HG03066 (cell line): ENCODE data around the gene UTP18.
"Not testable (repeated sequence)": the region's sequence is repeated elsewhere in the genome, so short reads cannot be mapped to it uniquely, and the experiment has no call there.

ENCODE experiments used
- ATAC-seq: cut with Tn5 transposase; IDR thresholded peaks from one replicate; pipeline ENCODE4 v1.9.1; 2021; ENCODE audit warnings: low read depth; ENCODE audit not compliant: unreplicated experiment

Gene UTP18

GRCh38 chr17:51260237-51261023 is at the start of gene UTP18:
UTP18 (plus strand) TSS chr17:51260546; CDS start chr17:51260585, 39 bp downstream.
- ATAC-seq, result peak; percentile 69

DNA sequence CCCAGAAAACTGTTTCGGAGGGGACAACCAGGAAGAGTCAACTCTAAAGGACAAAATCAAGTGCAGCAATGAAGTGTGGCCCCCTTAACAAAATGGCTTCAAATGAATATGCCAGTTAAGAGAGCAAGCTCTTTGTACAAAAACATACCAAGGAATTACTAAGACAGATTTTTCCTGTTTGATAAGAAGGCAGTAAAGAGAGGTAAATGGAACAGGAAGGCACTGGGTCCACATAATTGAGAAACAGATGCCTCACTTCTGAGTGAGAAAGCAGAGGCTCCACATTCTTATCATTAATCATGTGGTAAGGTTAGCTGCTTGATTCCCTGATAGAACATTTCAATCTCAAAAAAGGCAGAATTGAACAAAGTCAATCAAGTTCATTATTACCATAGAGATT is 45.4 kb upstream of the UTP18 start:
- no peak for ATAC-seq

GRCh38 chr17:51217946-51218345 is 42.4 kb upstream of the UTP18 start:
- no peak for ATAC-seq

DNA sequence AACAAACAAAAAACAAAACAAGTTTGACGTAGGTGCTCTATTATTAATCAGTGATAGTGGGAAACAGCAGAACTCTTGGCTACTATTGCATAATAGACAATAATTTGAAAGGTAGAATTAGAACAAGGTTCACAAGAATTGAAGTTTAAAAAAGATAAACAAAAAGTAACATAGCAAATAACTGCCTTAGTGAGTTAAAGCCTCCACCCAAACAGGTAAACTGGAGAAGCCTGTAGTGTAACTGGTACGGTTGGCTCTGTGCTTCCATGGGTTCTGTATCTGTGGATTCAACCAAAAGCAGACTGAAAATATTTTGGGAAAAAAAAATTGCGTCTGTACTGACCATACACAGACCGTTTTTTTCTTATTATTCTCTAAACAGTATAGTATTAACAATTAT is 39.0 kb upstream of the UTP18 start:
- no peak for ATAC-seq

DNA sequence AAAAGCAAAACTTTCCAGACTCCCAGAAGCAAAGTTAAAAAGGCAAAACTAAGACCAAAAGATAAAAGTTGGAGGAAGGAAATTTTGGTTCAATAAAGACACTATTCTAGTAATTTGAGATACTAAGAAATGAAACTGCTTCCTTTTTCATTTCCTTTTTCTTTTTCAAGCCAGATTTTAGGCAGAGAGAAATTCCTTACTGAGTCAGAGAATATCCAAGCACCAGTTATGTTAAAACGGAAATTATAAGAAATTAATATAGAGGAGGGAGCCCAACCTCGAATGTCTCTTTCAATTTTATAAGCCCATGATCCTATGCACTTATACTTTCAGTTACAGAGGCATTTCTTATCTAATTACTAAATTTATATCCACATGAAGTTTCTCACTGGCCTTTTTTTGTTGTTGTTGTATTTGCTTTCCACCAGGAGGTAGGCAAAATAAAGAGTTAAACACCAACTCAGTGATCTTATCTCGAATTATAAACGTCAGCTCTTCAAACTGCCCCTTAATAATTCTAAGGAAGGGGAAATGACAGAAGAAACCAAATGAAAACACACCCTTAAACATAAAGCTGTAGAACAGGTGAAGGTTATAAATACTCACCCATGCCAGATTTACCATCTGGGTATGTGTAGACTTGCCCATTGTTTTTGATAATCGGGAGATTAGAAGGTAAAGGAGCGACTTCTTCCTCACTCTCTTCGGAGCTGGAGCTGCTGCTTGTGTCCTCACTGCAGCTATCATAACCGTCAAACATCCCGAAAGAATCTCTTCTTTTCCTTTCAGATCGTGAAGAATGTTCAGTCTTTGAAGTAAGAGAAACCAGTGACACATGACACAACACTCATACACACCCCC is 35.7 kb upstream of the UTP18 start:
- no peak for ATAC-seq

DNA sequence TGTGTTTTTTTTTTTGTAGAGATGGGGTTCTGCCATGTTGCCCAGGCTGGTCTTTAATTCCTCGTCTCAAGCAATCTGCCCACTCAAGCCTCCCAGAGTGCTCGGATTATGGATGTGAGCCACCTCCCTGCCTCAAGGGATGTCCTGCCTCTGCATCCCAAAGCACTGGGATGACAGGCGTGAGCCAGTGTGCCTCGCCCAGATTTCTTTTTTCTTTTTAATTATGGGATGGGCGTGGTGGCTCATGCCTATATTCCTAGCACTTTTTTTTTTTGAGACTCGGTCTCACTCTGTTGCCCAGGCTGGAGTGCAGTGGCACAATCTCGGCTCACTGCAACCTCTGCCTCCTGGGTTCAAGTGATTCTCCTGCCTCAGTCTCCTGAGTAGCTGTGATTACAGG is 34.8 kb upstream of the UTP18 start:
- not testable (repeated sequence) for ATAC-seq

DNA sequence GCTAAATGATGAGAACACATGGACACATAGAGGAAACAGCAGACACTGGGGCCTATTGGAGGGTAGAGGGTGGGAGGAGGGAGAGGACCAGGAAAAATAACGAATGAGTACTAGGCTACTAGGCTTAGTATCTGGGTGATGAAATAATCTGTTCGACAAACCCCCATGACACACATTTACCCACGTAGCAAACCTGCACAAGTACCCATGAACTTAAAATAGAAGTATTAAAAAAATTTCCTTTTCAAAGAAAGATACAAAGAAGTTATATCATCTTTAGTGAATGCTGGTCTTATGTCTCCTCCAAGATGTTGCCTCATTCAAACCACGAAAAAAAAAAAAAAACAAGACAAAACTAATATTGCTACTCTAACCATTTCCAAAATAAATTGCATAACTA is 32.2 kb upstream of the UTP18 start:
- no peak for ATAC-seq

- no peak for ATAC-seq
These were observed 30.5 kb upstream of the UTP18 start for GRCh38 chr17:51229889-51230288.

- peak; percentile 50 for ATAC-seq
These were observed 30.0 kb upstream of the UTP18 start for GRCh38 chr17:51230306-51230705.

- no peak for ATAC-seq
These were observed 28.3 kb upstream of the UTP18 start for GRCh38 chr17:51231999-51232398.

GRCh38 chr17:51234162-51234561 is 26.2 kb upstream of the UTP18 start:
- no peak for ATAC-seq

DNA sequence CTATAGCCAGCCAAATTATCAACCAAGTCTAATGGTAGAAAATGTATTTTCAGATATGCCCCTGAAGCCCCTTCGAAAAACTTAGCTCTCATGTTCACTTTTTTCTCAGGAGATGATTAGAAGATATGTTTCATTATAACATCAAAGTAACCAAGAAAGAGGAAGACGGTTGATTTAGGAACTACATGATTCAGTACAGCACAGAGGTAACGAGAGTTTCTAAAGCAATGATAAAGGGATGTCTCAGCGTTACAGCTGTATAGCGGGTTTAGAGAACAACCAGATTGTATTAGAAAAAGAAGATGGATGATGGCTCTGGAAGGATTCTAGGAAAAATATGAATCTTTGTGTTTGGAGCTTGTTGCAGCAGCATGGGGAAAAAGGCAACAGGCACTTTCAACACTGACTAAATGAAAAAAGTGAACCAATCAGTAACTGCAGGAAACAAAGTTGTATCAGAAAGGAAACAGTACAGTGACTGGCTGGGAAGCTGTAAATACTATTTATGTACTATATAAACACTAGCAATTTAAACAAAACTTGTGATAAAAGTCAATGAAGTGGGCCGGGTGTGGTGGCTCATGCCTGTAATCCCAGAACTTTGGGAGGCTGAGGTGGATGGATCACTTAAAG is 22.0 kb upstream of the UTP18 start:
- ATAC-seq, result no peak

DNA sequence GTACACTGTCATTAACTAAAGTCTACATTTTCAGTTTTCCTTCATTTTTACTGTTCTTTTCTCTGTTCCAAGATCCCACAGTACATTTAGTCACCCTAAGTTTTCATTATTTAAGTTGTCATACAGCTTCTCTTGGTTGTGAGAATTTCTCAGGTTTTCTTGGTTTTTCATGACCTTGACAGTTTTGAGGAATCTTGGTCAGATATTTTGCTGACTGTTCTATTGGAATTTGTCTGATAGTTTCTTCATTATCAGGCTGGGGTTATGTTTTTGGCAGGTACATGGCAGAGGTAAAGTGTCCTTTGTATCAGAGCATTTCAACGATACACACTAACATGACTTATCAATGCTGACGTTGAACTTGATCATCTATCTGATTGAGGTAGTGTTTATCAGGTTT is 20.1 kb upstream of the UTP18 start:
- no peak for ATAC-seq

- ATAC-seq, result no peak
These were observed 16.3 kb upstream of the UTP18 start for GRCh38 chr17:51244041-51244440.

GRCh38 chr17:51245535-51245934 is 14.8 kb upstream of the UTP18 start:
- ATAC-seq, result no peak

DNA sequence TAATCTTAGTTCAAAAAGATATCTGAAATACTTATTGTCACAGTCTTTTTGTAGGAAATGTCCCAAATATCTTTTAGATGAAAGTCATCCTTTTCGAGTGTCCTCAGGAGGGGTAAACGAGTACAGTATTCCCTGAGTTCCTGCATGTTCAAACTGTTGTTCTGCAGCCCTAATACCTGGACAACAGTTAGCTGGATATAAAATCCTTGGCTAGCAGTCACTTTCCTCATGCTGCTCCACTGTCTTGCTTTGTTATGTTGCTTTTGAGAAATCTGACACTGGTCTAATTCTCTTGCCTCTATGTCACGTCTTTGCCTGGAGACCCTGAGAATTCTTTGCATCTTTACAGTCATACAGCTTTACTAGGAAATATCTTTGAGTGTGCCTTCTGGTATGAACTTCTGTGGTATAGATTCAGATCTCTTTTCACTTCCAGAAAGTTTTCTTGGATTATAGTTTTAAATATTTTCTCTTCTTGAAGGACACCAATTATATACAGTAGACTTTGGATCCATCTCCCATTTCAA is 10.0 kb upstream of the UTP18 start:
- no peak for ATAC-seq

GRCh38 chr17:51251010-51251409 is 9.3 kb upstream of the UTP18 start:
- no peak for ATAC-seq

DNA sequence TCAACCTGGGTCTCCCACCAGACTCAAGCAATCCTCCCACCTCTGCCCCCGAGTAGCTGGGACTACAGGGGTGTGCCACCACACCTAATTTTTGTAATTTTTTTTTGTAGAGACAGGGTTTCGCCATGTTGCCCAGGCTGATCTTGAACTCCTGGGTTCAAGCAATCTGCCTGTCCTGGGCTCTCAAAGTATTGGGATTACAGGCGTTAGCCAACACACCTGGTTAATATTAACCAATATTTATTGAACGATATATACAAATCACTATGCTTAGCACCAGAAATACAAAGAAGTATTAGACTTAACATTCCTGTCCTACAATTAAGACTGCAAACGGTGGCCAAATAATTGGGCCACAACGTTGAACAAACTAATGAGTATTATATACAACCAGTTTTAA is 4.7 kb upstream of the UTP18 start:
- no peak for ATAC-seq

- no peak for ATAC-seq
These were observed 4.2 kb upstream of the UTP18 start for GRCh38 chr17:51256101-51256500.

GRCh38 chr17:51257150-51258081 is 2.9 kb upstream of the UTP18 start:
- no peak for ATAC-seq
